Posterior vena cava (tissue), 2 donors: ENCODE measurements around the gene DGKE. TPM values are rescaled to one million over a fixed set of nuclear protein-coding genes. Genes with fewer than 3 reads are reported as not detected.

Experiments
- DNase-seq: peaks from one replicate; pipeline ENCODE4 v3.0.0-alpha.2; 2020; ENCODE audit warnings: low spot score
- intact Hi-C, 2 donors: fragments of 100-400 bp; cut with DNase I; formaldehyde crosslinking; loops; one replicate each; pipeline versions ENCODE4 v1.14.1 to v1.14.2; 2022 to 2023
- long read RNA-seq, 2 donors: library from polyadenylated mRNA; unstranded; transcript quantifications; one replicate each; pipeline ENCODE4 v2.0.0, GENCODE V29; 2020 to 2021
- total RNA-seq, 2 donors: library from RNA; stranded (reverse); fragmentation: NEBNext Ultra II Directional; extraction: Animal tissue kit (Norgen Biotek cat#: 25700); gene quantifications; one replicate each; pipeline ENCODE4 v1.2.1, GENCODE V29; 2021
- donor health status: DM: yes; HTN: yes; CAD: no.
- donor health status: DM: yes; HTN: yes; CAD: no.

DGKE gene
- 1 to 10 TPM; 7.6 to 9.8 TPM for total RNA-seq
- long read RNA-seq, donor 1, partial matches to known transcripts, result 0 of 3 reads
- long read RNA-seq, donor 1, other reads (novel, unspliced or antisense), result 3 of 3 reads
- long read RNA-seq, donor 2, full-length matches to known transcripts, result 1 of 5 reads
- long read RNA-seq, donor 2, partial matches to known transcripts, result 1 of 5 reads
- long read RNA-seq, donor 2, other reads (novel, unspliced or antisense), result 3 of 5 reads

DNA sequence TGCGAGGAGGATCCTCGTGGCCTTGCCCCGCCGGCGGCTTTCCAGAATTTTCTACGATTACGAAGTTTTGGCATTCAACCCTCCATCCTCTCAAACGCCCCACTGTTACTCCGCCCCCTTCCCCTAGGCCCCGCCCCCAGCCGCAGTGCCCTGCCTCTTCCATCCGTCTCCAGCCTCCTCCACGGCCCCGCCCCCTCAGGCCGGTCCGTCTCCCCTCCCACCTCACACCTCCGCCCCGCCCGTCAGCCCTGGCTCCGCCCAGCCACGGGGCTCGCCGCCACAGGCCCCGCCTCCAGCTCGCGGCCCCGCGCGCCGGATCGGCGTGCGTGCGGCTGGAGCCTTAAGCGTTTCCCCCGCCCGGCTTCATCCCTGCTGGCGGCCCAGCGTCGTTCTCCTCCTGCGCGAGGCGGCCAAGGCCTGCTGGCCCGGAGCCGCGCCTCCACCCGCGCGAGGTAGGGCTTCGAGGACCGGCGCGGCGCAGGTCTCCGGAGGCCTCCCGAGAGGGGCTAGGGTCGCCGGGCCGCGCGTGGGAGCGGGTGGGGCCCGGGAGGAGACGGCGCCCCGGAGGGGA, at the start of gene DGKE, which contains the start of gene C17orf67:
Gene DGKE (plus strand): TSS at position 343 of the 571 bp plus-strand sequence. CDS start 645 bp downstream, outside the sequence.
Gene C17orf67 (minus strand): TSS at position 112 of the 571 bp plus-strand sequence. CDS start 18,110 bp downstream, outside the sequence.
- DNase-seq, result peak; percentile 99
- intact Hi-C loops, result loop anchor here in 1 of 2 donors (5.0 kb wide), 1 partner anchor 108 kb away; no protein-coding TSS in a partner anchor

DNA sequence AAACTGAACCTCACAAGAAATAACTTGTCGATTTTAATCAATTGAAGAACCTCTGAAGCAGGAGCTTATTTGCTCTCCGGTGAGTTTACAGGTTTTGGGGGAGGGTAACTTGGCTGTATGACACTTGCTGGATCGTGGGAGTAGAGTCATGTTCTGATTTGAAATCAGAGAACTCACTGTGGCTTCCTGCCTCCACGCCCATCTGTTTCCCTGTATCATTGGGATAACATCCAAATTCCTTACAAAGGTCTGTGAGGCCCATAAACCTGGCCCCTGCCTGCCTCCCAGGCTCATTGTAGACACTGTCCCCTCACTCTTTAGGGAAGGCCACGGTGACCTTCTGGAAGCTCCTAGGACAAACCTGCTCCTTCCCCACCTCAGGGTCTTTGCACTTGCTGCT, 48.5 kb upstream of the DGKE start:
- no peak for DNase-seq

DNA sequence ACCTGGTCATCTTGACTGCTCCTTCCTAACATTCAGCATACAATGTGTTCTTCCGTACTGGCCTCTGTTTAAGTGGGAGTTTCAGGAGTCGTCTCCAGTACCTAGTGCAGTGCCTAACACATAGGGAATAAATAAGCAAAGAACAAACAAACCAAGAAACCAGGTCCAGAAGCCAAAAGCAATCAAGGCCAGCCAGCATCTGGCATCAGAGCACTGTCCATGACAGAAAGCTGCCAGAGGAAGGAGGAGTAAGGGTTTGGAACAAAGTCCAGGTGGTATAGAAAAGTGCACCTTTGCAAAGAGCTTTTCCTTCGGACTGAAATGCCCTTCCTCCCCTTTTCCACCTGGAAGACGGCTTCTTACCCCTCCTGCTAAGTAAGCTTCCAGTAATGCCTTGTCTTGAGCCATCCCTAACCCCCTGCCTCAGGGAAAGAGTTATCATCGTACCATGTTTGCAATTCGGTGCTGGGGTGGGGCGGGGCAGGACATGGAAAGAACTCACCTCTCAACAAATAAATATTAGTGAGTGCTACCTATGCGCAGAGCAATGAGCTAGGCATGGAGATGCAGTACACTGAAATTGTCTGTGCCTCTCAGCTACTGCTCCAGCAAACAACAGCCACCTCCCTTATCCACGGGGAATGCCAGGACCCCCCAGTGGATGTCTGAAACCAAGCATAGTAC, 47.8 kb upstream of the DGKE start:
- intact Hi-C loops, result no loop called here
- no peak for DNase-seq

More for the DNA sequence above, 48.5 kb upstream of the DGKE start:
- intact Hi-C loops, result no loop called here

DNA sequence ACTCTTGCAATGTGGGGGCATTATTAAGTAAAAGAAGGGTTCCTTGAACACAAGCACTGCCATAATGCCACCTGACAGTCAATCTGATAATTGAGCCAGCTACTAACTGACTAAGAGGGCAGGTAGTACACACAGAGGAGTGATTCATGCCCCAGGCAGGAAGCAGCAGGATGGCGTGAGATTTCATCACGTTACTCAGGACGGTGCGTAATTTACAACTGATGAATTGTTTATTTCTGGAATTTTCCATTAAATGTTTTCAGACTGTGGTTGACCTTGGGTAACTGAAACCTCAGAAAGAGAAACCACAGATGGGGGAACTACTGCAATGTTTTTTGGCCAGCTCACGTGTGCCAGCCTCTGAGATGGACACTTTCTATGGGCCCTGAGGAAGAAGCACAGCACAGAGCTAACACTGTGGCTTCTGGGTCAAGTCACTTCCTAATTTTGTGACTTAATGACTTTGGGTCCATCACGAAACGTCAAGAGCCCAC, 46.9 kb upstream of the DGKE start:
- no peak for DNase-seq
- intact Hi-C loops, result no loop called here

DNA sequence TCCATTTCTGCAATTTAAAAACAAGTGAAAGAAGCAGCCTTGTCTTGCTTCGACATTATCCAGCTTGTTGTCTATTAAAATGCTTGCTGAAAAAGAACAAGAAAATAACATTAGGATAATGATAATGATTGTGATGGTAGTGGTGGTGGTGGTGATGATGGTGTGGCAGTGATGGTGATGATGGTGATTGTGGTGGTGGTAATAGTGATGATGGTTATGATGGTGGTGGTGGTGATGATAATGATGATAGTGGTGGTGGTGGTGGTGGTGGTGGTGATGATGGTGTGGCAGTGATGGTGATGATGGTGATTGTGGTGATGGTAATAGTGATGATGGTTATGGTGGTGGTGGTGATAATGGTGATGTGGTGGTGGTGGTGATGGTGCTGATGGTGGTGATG, 41.7 kb upstream of the DGKE start:
- DNase-seq, result no peak
- intact Hi-C loops, result no loop called here

DNA sequence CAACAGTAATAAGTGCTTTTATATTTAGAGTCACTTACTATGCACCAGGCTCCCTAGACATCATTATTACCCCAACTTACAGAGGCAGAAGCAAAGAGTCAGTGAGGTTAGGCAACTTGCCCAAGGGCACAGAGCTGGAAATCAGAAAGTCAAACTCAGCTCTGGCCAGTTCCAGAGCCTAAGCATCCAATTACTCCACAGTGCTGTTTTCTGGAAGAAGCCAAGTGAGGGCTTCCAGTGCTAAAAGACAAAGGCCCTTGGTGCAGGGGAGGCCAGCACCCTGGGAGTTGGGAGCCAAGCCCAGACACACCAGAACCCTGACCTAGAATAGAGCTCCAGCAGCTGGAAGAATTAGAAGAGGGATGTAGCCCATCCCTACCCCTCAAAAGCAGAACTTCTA, 40.4 kb upstream of the DGKE start:
- intact Hi-C loops, result no loop called here
- DNase-seq, result no peak

DNA sequence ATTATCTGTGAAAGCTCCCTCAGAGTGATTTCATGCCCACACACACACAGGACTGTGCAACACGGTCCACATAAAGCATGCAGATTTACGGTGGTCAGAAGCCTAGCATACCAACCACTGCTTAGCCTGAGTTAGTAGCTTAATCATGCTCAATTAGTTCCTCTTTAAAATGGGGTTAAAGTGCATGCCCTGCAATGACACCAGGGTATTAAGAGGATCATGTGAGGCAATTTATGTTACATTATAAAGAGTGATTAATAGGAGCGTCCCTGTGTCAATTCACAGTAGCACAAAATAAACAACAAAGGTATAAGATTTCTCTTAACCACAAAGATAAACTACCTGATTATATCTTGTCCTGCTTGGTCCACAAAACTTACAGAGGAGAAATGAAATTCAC, 40.0 kb upstream of the DGKE start:
- no peak for DNase-seq
- intact Hi-C loops, result no loop called here

DNA sequence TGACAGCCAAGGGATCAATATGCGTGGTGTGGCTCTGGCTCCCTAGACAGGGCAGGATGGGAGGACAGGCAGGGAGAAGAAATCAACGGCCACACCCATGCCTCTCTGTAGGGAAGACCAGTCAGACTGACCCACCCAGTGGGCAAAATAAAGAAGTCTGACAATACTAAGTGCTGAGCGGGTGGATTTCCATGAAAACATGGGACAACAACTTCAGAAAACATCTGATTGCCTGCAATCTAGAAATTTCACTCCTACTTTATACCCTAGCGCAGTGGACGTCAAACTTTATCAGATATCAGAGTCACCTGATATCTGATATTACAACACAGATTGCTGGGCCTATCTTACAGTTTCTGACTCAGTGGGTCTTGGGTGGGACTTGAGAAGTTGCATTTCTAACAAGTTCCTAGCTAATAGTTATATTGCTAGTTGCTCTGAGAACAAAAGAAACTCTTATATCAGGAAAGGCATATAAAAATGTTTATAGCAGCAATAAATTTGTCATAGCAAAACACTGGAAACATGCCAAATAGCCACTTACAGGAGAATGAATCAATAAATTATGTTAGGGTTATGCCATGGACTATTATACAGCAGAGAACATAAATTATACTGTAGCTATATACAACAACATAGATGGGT, 38.6 kb upstream of the DGKE start:
- no peak for DNase-seq
- intact Hi-C loops, result no loop called here

DNA sequence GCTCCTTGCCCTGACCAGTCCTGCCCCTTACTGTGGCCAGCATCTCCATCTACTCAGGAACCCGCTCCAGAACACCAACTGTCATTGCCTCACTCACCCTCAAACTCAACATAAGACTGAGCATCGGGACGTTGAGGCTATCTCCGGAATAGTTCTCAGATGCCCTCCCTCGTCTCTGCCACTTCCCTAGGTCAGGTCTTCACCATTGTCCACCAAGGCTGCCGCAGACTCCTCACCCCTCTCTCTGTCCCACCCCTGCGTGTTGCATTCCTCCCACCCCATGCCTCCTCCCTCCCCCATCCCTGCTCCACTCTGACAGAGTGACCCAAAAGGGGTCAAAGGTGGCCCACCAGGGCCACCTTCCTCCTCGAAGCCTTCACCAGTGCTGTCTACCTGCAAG, 37.4 kb upstream of the DGKE start:
- DNase-seq, result no peak
- intact Hi-C loops, result no loop called here

DNA sequence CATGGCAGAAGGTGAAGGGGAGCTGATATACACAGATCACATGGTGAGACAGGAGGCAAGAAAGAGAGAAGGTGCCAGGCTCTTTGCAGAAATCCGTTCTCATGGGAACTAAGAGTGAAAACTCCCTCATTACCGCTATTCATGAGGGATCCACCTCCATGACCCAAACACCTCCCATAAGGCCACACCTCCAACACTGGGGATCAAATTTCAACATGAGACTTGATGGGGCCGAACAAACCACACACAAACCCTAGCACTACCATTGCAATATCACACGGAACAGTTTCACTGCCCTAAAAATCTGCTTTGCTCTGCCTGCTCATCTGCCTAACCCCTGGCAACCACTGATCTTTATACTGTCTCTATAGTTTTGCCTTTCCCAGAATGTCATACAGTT, 35.0 kb upstream of the DGKE start:
- DNase-seq, result no peak
- intact Hi-C loops, result no loop called here

DNA sequence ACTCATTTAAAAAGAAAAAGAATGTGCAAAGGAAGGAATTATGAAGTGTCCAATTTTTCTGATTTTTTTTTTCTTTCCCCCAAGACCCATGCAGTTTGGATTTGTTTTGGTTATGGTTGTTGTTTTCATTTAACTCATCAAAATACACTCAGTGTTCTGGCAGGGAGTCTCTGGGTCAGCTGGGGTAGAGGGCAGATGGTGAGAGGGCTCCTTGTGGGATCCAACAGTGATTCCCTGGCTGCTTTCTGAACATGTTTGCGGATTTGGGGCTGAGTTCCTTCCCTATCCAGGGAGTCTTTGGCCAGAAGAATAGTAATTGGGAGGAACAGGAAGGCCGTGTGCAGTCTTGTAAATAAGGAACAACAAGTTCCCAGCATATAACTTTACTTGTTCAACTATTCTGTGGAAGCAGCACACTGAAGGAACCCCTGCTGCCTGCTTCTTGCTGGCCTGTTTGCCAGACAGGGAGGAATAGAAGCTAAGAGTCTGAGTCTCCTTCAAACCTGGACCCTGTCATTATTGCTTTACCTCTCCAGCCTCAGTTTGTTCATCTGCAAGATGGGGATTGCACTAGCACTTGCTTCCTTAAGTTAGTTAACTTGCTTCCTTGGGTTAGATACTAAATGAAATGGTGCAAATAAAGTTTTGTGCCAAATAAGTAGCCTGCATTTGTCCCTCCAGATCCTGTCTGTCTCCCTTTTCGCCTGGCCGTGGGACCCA, 32.3 kb upstream of the DGKE start:
- DNase-seq, result no peak
- intact Hi-C loops, result no loop called here

DNA sequence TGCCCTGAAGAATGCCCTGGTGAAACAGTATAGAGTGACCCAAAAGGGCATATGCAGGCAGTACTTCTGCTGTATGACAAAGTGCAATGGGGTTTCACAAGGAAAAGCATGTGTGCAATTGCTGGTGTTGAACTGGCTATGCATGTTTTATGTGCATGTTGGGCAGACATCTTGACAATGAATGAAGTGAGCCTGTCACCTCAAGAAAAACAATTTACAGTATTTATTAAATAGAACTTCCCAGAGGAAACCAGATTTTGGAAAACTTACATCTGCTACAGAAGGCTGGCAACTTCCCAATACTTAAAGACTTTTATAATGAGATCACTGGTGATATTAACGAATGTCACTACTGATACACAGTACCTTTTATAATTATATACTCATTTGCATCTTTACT, 30.9 kb upstream of the DGKE start:
- DNase-seq, result no peak
- intact Hi-C loops, result no loop called here

DNA sequence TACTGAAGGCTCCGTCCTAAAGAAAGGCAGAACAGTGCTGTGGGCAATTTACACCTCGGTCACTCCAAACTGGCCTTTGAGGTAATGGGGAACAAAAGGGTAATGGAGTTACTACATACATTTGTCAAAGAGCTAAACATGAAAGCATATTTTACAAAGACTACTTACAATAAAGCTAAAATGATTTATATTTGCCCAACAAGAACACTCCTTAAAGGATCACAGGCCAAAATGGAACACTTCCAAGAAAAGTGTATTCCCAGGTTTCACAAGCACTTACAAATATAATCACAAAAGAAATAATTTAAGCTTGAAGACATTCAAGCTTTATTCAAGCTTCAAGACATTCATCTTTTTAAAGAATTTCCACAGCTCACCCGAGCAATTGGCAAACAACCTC, 29.5 kb upstream of the DGKE start:
- intact Hi-C loops, result no loop called here
- DNase-seq, result no peak

DNA sequence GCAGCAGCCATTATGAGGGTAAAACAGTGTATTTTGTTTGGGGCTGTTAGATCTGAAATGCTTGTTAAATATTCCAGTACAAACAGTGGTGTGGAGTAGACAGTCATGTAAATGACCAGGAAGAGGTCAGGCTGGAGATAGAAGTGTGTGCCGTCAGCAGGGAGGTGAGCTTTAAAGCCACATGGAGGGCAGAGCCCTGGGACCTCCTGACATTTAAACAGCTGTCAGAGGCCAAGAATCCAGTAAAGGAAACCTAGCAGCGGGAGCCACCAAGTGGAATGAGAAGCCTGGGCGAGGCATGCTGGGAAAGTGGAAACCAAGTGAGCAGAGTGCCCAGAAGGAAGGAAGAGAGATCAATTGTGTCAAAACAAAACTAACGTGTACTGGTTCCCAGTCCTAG, 27.0 kb upstream of the DGKE start:
- no peak for DNase-seq
- intact Hi-C loops, result no loop called here

DNA sequence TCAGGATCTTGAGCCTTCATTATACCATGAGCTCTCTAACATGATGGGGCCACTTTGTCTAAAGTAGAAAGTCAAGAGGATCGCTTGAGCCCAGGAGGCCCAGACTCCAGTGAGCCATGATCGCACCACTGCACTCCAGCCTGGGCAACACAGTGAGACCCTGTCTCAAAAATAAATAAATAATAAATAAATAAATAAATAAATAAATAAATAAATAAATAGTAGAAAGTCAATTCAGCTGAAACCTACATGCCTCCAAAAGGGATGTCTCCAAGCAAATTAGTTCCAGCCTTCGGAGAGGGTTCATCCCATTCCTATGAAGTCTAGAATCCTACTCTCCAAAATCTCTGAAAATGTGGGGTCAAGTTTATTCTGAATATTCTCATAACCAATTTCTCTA, 26.2 kb upstream of the DGKE start:
- DNase-seq, result no peak
- intact Hi-C loops, result no loop called here

DNA sequence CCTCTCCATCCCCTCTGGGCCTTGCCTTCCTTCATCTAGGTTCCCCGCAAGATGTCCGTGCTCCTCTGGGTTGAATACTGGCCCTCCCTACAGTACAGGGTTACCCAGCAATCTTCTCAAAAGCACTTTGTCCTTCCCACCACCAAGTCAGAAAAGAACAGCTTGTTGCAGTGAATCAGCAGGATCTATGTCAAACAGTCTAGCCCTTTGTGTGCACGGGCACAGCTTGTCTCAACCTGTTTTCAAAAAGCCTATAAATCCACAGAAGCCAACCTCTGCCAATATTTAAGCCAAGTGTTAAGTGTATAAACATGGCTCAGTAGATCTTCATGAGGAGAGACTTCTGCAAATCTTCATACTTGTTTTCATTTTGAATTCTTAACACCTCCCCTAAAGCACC, 25.4 kb upstream of the DGKE start:
- DNase-seq, result no peak
- intact Hi-C loops, result no loop called here

DNA sequence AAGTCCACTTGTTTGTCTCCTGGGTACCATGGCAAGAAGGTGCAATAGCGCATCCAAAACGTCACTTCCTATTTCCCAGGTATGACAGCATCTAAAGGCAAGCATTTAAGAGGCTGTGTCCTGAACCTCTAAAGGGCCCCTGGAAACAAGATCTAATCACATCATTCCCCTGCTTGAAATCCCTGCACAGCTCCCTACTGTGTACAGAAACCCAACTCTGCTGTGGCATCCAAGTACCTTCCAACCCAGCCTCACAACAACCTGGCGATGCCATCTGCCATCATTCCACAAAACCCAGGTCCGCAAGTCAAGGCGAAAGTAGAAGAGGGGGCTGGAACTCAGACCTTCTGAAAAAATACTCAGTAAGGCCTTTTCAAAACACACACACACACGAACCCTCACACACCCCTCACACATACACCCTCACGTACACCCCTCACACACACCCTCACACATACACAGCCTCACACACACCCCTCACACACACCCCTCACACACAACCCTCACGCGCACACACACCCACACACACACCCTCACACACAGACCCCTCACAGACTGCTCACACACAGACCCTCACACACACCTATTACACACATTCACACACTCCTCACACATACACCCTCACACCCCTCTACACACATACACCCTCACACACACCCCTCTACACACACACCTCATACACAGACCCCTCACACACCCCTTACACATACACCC, 24.7 kb upstream of the DGKE start:
- no peak for DNase-seq
- intact Hi-C loops, result no loop called here

DNA sequence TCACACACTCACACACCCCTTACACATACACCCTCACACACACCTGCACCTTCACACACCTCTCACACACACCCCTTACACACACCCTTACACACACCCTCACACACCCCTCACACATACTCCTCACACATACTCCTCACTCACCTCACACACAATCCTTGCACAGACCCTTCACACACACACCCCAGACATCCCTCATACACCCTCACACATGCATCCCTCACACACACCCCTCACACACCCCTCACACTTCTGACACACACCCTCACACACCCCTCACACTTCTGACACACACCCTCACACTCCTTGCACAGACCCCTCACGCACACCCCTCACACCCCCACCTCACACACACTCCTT, 24.2 kb upstream of the DGKE start:
- no peak for DNase-seq
- intact Hi-C loops, result no loop called here

DNA sequence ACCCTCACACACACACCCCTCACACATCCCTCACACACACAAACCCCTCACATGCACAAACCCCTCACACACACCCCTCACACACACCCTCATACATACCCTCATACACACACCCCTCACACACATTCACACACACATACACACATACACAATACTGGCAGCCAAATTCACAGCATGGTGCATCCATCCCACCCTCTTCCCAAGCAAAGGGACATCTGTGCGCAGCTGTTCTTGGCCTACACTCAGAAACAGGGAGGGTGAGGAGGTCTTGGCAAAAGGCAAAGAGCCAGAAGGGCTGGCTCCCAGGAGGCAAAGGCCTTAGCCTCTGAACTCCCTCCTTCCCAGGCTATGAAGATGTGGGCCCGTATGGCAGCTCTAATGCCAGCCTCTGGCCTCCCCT, 23.6 kb upstream of the DGKE start:
- intact Hi-C loops, result no loop called here
- no peak for DNase-seq
